Measurements from ENCODE around the gene TMCC2. TPM values are rescaled to one million over a fixed set of nuclear protein-coding genes. Genes with fewer than 3 reads are reported as not detected.

Gene TMCC2
- total and polyA plus RNA-seq, 2 experiments from 2014 or later, result 2.6 to 9.9 TPM

DNA sequence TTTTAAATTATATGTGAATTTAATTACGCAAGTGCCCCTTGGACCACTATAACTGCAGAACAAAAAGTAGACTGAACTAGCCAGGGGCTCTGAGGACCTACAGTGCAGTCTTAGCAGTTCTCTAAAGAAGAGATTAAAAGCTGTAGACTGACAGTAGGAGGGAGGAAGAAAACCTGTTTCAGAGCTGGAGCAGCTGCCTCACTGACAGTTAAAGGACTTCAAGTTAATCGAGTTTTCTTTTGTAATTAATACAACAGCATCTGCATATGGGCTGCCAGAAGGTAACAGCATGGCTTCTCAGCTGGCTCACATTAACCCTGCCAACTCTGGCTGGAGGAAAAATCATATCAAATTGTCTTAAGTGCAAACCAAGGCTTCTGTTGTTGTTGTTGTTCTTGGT lies 36.1 kb upstream of the TMCC2 start:
- Histone ChIP-seq H3K4me1 (ENCODE audit: insufficient read depth) (peaks cover 57% of the 10 kb centered on the region), H3K79me2 (replicated peaks; ENCODE audit: insufficient read depth) (peaks cover 64% of the 10 kb centered on the region), H3K36me3 (ENCODE audit: insufficient read depth) (no peaks in the 10 kb centered on the region), H3K27ac (ENCODE audit: low read depth) (peak overlapping the region; percentile 2; the same call in 1 of the 2 replicates), H3K4me2 (peak overlapping the region; percentile 60), H3F3A (replicated peaks; ENCODE audit: low read depth) (no peaks in the 10 kb centered on the region; the same call in 1 of the 2 replicates), H2AFZ (no peak overlapping the region), H3K9me2 (ENCODE audit: insufficient read depth) (no peaks in the 10 kb centered on the region), H3K4me3 (peak overlapping the region; percentile 6), H3K27me3 (ENCODE audit: insufficient read depth) (no peaks in the 10 kb centered on the region), H4K20me1 (replicated peaks; ENCODE audit: insufficient read depth) (no peaks in the 10 kb centered on the region)
- peak; percentile 51; the same call in 1 of the 2 replicates for TF ChIP-seq NANOG (IDR thresholded peaks at IDR 0.05; ENCODE audit: borderline replicate concordance)
- TF ChIP-seq EZH2 (IDR thresholded peaks at IDR 0.05; ENCODE audit: low read depth, unreplicated experiment), result no peak
- no peak overlapping the region; the same call in 1 of the 2 replicates for H3K27ac Mint-ChIP-seq
- H3K36me3 Mint-ChIP-seq (ENCODE audit: low read depth), result no peaks in the 10 kb centered on the region; the same call in 2 of the 3 replicates
- ATAC-seq (peak; percentile 73), DNase-seq (ENCODE audit: low spot score) (peak; percentile 65)
- H3K27me3 Mint-ChIP-seq (ENCODE audit: insufficient read depth, low read depth, poor library complexity), result no peaks in the 10 kb centered on the region
- no peaks in the 10 kb centered on the region for H3K9me3 Mint-ChIP-seq
- peaks cover 71% of the 10 kb centered on the region for H3K4me1 Mint-ChIP-seq
- H3K4me3 Mint-ChIP-seq, result peak overlapping the region; percentile 63

DNA sequence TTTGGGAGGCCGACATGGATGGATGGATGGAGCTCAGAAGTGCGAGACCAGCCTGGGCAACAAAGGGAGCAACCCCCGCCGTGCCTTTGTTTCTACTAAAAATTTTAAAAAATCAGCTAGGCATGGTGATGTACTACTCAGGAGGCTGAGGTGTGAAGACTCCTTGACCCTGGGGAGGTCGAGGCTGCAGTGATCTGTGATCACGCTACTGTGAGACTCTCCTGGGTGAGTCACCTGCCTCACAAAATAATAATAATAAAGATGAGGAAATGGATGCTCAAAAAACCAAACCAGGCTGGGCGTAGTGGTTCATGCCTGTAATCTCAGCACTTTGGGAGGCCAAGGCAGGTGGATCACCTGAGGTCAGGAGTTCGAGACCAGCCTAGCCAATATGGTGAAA lies 35.5 kb upstream of the TMCC2 start:
- no peak overlapping the region for H2AFZ ChIP-seq
- ATAC-seq (peak; percentile 48), DNase-seq (ENCODE audit: low spot score) (no peak)
- no peaks in the 10 kb centered on the region for H4K20me1 ChIP-seq (replicated peaks; ENCODE audit: insufficient read depth)
- TF ChIP-seq JUNB (IDR thresholded peaks at IDR 0.05; ENCODE audit: unreplicated experiment) (no peak), NANOG (IDR thresholded peaks at IDR 0.05; ENCODE audit: borderline replicate concordance) (peak; percentile 26; the same call in 1 of the 2 replicates)
- H3K4me2 ChIP-seq, result peak overlapping the region; percentile 42
- 0 out of 2 replicates have a peak overlapping the region, but pooled peaks have one; percentile 6 for H3K4me3 ChIP-seq
- H3K36me3 ChIP-seq (ENCODE audit: insufficient read depth), result no peaks in the 10 kb centered on the region
- no peaks in the 10 kb centered on the region; the same call in 1 of the 2 replicates for H3F3A ChIP-seq (replicated peaks; ENCODE audit: low read depth)
- Mint-ChIP-seq H3K9me3 (no peaks in the 10 kb centered on the region), H3K27ac (no peak overlapping the region), H3K4me3 (peak overlapping the region; percentile 63; the same call in 1 of the 3 replicates), H3K4me1 (peaks cover 66% of the 10 kb centered on the region), H3K36me3 (ENCODE audit: low read depth) (no peaks in the 10 kb centered on the region; the same call in 2 of the 3 replicates), H3K27me3 (ENCODE audit: insufficient read depth, low read depth, poor library complexity) (no peaks in the 10 kb centered on the region)
- H3K27me3 ChIP-seq (ENCODE audit: insufficient read depth), result no peaks in the 10 kb centered on the region
- no peaks in the 10 kb centered on the region for H3K9me2 ChIP-seq (ENCODE audit: insufficient read depth)
- H3K4me1 ChIP-seq (ENCODE audit: insufficient read depth), result peaks cover 56% of the 10 kb centered on the region
- peaks cover 63% of the 10 kb centered on the region for H3K79me2 ChIP-seq (replicated peaks; ENCODE audit: insufficient read depth)
- peak overlapping the region; percentile 1; the same call in 1 of the 2 replicates for H3K27ac ChIP-seq (ENCODE audit: low read depth)

DNA sequence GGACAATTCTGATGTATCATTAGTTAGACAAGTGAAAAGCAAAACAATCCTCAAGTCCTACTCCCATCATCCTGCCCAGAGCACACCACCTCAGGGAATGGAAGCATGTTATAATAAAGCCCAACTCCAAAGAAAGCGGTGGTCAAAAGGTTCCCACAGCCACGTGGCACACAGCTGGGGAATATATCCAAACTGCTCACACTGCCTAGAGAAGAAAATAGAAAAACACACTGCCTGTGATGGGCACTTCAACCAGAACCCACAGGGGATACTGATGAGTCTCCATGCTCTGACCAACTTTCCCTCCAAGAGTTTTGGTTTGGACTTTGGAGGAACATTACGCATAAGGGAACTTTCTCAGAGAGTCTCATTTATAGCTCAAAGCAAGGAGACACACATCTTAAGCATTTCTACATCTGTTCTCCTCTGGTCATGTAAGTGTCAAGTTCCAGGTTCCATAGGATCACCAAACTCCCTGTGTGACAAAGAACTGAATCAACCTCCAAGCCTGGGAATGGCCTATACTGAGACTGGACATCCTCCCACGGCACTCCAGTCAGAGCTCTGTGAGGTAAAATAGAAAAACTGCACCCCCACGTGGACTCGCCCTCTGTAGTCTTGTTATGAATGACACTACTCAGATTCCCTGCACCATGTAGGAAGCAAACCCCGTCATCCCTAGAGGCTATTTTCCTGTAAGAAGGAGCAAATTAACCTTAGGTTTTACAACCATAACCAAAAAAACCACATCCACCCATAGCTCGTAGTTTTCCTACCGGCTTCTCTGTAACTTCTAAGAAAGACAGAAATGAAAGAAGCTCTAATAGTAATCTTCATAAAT lies 28.4 kb upstream of the TMCC2 start:
- no peaks in the 10 kb centered on the region for H3K9me2 ChIP-seq (ENCODE audit: insufficient read depth)
- Mint-ChIP-seq H3K4me1 (peaks cover 36% of the 10 kb centered on the region), H3K27me3 (ENCODE audit: insufficient read depth, low read depth, poor library complexity) (no peaks in the 10 kb centered on the region), H3K36me3 (ENCODE audit: low read depth) (no peaks in the 10 kb centered on the region), H3K4me3 (no peak overlapping the region), H3K9me3 (no peaks in the 10 kb centered on the region), H3K27ac (no peak overlapping the region)
- peaks cover 10% of the 10 kb centered on the region; the same call in 1 of the 2 replicates for H3F3A ChIP-seq (replicated peaks; ENCODE audit: low read depth)
- no peaks in the 10 kb centered on the region for H3K36me3 ChIP-seq (ENCODE audit: insufficient read depth)
- H3K27ac ChIP-seq (ENCODE audit: low read depth), result no peak overlapping the region
- H2AFZ ChIP-seq, result no peak overlapping the region
- H4K20me1 ChIP-seq (replicated peaks; ENCODE audit: insufficient read depth), result no peaks in the 10 kb centered on the region; the same call in 1 of the 2 replicates
- no peak for DNase-seq (ENCODE audit: low spot score)
- peaks cover 80% of the 10 kb centered on the region for H3K79me2 ChIP-seq (replicated peaks; ENCODE audit: insufficient read depth)
- peaks cover 25% of the 10 kb centered on the region for H3K4me1 ChIP-seq (ENCODE audit: insufficient read depth)
- H3K27me3 ChIP-seq (ENCODE audit: insufficient read depth), result no peaks in the 10 kb centered on the region
- ATAC-seq, result no peak
- H3K4me2 ChIP-seq, result no peak overlapping the region
- TF ChIP-seq STAT1 (IDR thresholded peaks at IDR 0.05; ENCODE audit: unreplicated experiment) (no peak), POLR2AphosphoS5 (IDR thresholded peaks at IDR 0.05; ENCODE audit: low read depth) (no peak), NANOG (IDR thresholded peaks at IDR 0.05; ENCODE audit: borderline replicate concordance) (no peak), ZNF331 (CRISPR knock-in tag; IDR thresholded peaks at IDR 0.05; ENCODE audit: low read depth) (no peak), ZNF114 (CRISPR knock-in tag; IDR thresholded peaks at IDR 0.05) (no peak), EZH2 (IDR thresholded peaks at IDR 0.05; ENCODE audit: low read depth, unreplicated experiment) (no peak), CREB1 (CRISPR knock-in tag; IDR thresholded peaks at IDR 0.05; ENCODE audit: low read depth) (no peak)
- TF ChIP-seq, protein P1, sequence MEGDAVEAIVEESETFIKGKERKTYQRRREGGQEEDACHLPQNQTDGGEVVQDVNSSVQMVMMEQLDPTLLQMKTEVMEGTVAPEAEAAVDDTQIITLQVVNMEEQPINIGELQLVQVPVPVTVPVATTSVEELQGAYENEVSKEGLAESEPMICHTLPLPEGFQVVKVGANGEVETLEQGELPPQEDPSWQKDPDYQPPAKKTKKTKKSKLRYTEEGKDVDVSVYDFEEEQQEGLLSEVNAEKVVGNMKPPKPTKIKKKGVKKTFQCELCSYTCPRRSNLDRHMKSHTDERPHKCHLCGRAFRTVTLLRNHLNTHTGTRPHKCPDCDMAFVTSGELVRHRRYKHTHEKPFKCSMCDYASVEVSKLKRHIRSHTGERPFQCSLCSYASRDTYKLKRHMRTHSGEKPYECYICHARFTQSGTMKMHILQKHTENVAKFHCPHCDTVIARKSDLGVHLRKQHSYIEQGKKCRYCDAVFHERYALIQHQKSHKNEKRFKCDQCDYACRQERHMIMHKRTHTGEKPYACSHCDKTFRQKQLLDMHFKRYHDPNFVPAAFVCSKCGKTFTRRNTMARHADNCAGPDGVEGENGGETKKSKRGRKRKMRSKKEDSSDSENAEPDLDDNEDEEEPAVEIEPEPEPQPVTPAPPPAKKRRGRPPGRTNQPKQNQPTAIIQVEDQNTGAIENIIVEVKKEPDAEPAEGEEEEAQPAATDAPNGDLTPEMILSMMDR (conservative IDR thresholded peaks at IDR 0.05; ENCODE audit: low read depth in 2 of 2), result no peak
- TF ChIP-seq, protein P2, sequence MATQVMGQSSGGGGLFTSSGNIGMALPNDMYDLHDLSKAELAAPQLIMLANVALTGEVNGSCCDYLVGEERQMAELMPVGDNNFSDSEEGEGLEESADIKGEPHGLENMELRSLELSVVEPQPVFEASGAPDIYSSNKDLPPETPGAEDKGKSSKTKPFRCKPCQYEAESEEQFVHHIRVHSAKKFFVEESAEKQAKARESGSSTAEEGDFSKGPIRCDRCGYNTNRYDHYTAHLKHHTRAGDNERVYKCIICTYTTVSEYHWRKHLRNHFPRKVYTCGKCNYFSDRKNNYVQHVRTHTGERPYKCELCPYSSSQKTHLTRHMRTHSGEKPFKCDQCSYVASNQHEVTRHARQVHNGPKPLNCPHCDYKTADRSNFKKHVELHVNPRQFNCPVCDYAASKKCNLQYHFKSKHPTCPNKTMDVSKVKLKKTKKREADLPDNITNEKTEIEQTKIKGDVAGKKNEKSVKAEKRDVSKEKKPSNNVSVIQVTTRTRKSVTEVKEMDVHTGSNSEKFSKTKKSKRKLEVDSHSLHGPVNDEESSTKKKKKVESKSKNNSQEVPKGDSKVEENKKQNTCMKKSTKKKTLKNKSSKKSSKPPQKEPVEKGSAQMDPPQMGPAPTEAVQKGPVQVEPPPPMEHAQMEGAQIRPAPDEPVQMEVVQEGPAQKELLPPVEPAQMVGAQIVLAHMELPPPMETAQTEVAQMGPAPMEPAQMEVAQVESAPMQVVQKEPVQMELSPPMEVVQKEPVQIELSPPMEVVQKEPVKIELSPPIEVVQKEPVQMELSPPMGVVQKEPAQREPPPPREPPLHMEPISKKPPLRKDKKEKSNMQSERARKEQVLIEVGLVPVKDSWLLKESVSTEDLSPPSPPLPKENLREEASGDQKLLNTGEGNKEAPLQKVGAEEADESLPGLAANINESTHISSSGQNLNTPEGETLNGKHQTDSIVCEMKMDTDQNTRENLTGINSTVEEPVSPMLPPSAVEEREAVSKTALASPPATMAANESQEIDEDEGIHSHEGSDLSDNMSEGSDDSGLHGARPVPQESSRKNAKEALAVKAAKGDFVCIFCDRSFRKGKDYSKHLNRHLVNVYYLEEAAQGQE (IDR thresholded peaks at IDR 0.05; ENCODE audit: unreplicated experiment), result no peak
- TF ChIP-seq, protein P3, sequence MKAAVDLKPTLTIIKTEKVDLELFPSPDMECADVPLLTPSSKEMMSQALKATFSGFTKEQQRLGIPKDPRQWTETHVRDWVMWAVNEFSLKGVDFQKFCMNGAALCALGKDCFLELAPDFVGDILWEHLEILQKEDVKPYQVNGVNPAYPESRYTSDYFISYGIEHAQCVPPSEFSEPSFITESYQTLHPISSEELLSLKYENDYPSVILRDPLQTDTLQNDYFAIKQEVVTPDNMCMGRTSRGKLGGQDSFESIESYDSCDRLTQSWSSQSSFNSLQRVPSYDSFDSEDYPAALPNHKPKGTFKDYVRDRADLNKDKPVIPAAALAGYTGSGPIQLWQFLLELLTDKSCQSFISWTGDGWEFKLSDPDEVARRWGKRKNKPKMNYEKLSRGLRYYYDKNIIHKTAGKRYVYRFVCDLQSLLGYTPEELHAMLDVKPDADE (IDR thresholded peaks at IDR 0.05), result no peak
- no peak overlapping the region for H3K4me3 ChIP-seq

Data from GM23338 (cell line).